Measurements from ENCODE around the gene SLX9. TPM values are rescaled to one million over a fixed set of nuclear protein-coding genes. Genes with fewer than 3 reads are reported as not detected.

SLX9 gene
- total and polyA plus RNA-seq, 9 donors: 5.6 to 24.1 (median 16.6) TPM

DNA sequence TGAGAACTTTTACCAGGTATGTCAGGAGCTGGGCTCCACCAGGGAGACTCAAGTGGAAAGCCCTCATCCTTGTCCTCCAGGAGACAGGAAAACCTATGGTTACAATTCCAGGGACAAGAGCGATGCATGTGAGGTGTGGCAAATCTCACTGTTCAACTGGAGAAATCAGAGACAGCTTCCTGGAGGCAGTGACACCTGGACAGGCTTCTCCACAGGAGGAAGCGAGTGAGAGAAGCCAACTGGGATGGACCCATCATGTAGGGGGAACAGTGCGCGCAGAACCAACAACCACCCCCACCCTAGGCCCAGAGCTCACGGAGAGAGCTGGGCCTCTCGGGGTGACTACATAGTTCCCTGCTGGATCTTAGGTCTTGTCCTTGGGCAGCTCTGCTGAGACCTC is 5.6 kb upstream of the SLX9 start:
- intact Hi-C loops (cut with DNase I): loop anchor here in 1 of 4 donors (10.0 kb wide), 1 partner anchor 119 kb away; the partner anchor contains the start of gene SUMO3
- WGBS, 3 donors: 93 to 96% (median 96%) methylated on average over 6 of the region's 6 CpGs
- TF ChIP-seq, protein P1, sequence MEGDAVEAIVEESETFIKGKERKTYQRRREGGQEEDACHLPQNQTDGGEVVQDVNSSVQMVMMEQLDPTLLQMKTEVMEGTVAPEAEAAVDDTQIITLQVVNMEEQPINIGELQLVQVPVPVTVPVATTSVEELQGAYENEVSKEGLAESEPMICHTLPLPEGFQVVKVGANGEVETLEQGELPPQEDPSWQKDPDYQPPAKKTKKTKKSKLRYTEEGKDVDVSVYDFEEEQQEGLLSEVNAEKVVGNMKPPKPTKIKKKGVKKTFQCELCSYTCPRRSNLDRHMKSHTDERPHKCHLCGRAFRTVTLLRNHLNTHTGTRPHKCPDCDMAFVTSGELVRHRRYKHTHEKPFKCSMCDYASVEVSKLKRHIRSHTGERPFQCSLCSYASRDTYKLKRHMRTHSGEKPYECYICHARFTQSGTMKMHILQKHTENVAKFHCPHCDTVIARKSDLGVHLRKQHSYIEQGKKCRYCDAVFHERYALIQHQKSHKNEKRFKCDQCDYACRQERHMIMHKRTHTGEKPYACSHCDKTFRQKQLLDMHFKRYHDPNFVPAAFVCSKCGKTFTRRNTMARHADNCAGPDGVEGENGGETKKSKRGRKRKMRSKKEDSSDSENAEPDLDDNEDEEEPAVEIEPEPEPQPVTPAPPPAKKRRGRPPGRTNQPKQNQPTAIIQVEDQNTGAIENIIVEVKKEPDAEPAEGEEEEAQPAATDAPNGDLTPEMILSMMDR (IDR thresholded peaks at IDR 0.05): no peak
- TF ChIP-seq EP300 (IDR thresholded peaks at IDR 0.05) (no peak), POLR2A (IDR thresholded peaks at IDR 0.05) (no peak)

GRCh38 chr21:44934797-44935532 is 4.9 kb upstream of the SLX9 start:
- Histone ChIP-seq H3K36me3 (no peaks in the 10 kb centered on the region), H3K27ac (no peak overlapping the region), H3K4me1 (ENCODE audit: insufficient read depth) (peaks cover 5% of the 10 kb centered on the region), H3K4me3 (no peak overlapping the region), H3K9me3 (no peaks in the 10 kb centered on the region), H3K27me3 (peaks cover 7% of the 10 kb centered on the region)
- WGBS, 3 donors: 85 to 88% (median 86%) methylated on average over 9 of the region's 9 CpGs
- TF ChIP-seq, protein P1 (IDR thresholded peaks at IDR 0.05): no peak
- TF ChIP-seq POLR2A (IDR thresholded peaks at IDR 0.05): no peak
- intact Hi-C loops (cut with DNase I): loop anchor here in 1 of 4 donors (5.0 to 10.0 kb wide), 2 partner anchors 120 to 647 kb away; partner anchors contain the start of gene SUMO3
- no peak for DNase-seq

More for the DNA sequence above, 5.6 kb upstream of the SLX9 start:
- DNase-seq: no peak
- Histone ChIP-seq H3K9me3 (peaks cover 0 to 5% of the 10 kb centered on the region in 2 donors), H3K27ac (no peak overlapping the region), H3K36me3 (no peaks in the 10 kb centered on the region), H3K4me1 (ENCODE audit: insufficient read depth) (peaks cover 3% of the 10 kb centered on the region), H3K27me3 (peaks cover 7% of the 10 kb centered on the region), H3K4me3 (no peak overlapping the region)

DNA sequence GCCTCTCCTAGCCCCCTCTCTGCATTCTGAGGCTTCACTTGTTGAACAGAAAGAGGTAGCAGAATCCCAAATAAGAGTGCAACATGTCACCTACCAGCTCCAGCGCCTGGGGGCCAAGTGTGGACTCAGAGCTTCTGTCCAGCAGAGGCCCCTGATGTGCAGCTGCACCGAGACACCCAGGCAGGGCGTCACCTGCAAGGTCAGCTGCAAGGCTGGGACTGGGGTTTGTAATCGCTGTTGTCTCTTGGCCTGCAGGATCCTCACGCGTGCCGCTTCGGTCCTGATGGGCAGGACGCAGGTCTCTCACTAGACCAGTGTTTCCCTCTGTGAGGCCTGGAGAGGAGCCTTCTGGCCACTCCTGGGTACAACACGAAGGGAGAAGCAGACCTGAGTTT is 4.3 kb upstream of the SLX9 start:
- TF ChIP-seq, protein P1 (IDR thresholded peaks at IDR 0.05): no peak
- no peak for TF ChIP-seq EP300 (IDR thresholded peaks at IDR 0.05)
- Histone ChIP-seq H3K27ac (no peak overlapping the region), H3K9me3 (no peaks in the 10 kb centered on the region), H3K4me3 (no peak overlapping the region), H3K4me1 (ENCODE audit: insufficient read depth) (peaks cover 5% of the 10 kb centered on the region), H3K27me3 (peaks cover 7% of the 10 kb centered on the region), H3K36me3 (no peaks in the 10 kb centered on the region)
- WGBS, 3 donors: 85 to 88% (median 87%) methylated on average over 10 of the region's 10 CpGs
- DNase-seq: no peak
- intact Hi-C loops (cut with DNase I): loop anchor here in 1 of 4 donors (5.0 to 10.0 kb wide), 2 partner anchors 121 to 647 kb away; partner anchors contain the start of gene SUMO3

GRCh38 chr21:44938772-44939531 is 877 bp upstream of the SLX9 start:
- Histone ChIP-seq H3K4me1 (ENCODE audit: insufficient read depth) (peaks cover 7% of the 10 kb centered on the region), H3K27me3 (no peaks in the 10 kb centered on the region), H3K36me3 (no peaks in the 10 kb centered on the region), H3K4me3 (peak overlapping the region; percentile 82), H3K9me3 (no peaks in the 10 kb centered on the region), H3K27ac (no peak overlapping the region)
- TF ChIP-seq POLR2A (IDR thresholded peaks at IDR 0.05): no peak
- no peak for TF ChIP-seq EP300 (IDR thresholded peaks at IDR 0.05)
- TF ChIP-seq, protein P1 (IDR thresholded peaks at IDR 0.05): no peak
- WGBS, 3 donors: 77 to 88% (median 81%) methylated on average over 18 of the region's 18 CpGs
- intact Hi-C loops (cut with DNase I): loop anchor here in 1 of 4 donors (5.0 to 10.0 kb wide), 2 partner anchors 124 to 643 kb away; partner anchors contain the start of gene SUMO3
- DNase-seq: peak in 1 of 5 donors; percentile 37
